GM12864 (cell line): Measurements from ENCODE around the gene NR1H2.
A peak's percentile ranks its signal among the peaks of the same experiment; 100 is the strongest.
"Not testable (repeated sequence)": the region's sequence is repeated elsewhere in the genome, so short reads cannot be mapped to it uniquely, and the experiment has no call there.

Source experiments
- DNase-seq: peaks from one replicate; pipeline ENCODE4 v3.0.0-alpha.2; 2011; ENCODE audit warnings: low read depth
- H3K4me3 ChIP-seq: 2 replicates; pipeline ENCODE4 v1.5.1; 2011; ENCODE audit warnings: mild to moderate bottlenecking, low read depth, low read length, control low read depth
- CTCF ChIP-seq: IDR thresholded peaks from 2 replicates; pipeline ENCODE4 v1.5.1; 2011; ENCODE audit warnings: low read depth, mild to moderate bottlenecking, moderate library complexity, low read length, control low read depth, inconsistent platforms; ENCODE audit errors: missing control alignments

The NR1H2 gene

GRCh38 chr19:50376166-50377050 is at the start of gene NR1H2:
NR1H2 (plus strand) TSS chr19:50376457; CDS start chr19:50377606, 1,149 bp downstream.
- no peak for TF ChIP-seq CTCF
- peak; percentile 97 for DNase-seq
- H3K4me3 ChIP-seq, result peak within 1 kb of the TSS; percentile 99

GRCh38 chr19:50327013-50327412 is 49.2 kb upstream of the NR1H2 start:
- no peak for TF ChIP-seq CTCF
- no peak overlapping the region for H3K4me3 ChIP-seq
- no peak for DNase-seq

- H3K4me3 ChIP-seq, result no peak overlapping the region
- TF ChIP-seq CTCF, result no peak
These were observed 48.6 kb upstream of the NR1H2 start for GRCh38 chr19:50327461-50328223.

GRCh38 chr19:50328224-50328872 is 47.9 kb upstream of the NR1H2 start:
- DNase-seq, result no peak
- H3K4me3 ChIP-seq, result peak overlapping the region; percentile 52

More at GRCh38 chr19:50327461-50328223, 48.6 kb upstream of the NR1H2 start:
- DNase-seq, result no peak

GRCh38 chr19:50328873-50329145 is 47.4 kb upstream of the NR1H2 start:
- no peak for TF ChIP-seq CTCF
- no peak for DNase-seq
- H3K4me3 ChIP-seq, result peak overlapping the region; percentile 52; the same call in 1 of the 2 replicates

More at GRCh38 chr19:50328224-50328872, 47.9 kb upstream of the NR1H2 start:
- peak; percentile 11 for TF ChIP-seq CTCF

GRCh38 chr19:50329146-50329925 is 46.9 kb upstream of the NR1H2 start, which contains the start of gene KCNC3:
KCNC3 (minus strand) TSS chr19:50329377; CDS start chr19:50329082, 295 bp downstream.
- no peak for TF ChIP-seq CTCF
- H3K4me3 ChIP-seq, result peak within 1 kb of the TSS; percentile 70
- DNase-seq, result peak; percentile 99

GRCh38 chr19:50329926-50330294 is 46.3 kb upstream of the NR1H2 start:
- peak overlapping the region; percentile 70 for H3K4me3 ChIP-seq
- DNase-seq, result not testable (repeated sequence)
